MCF 10A (cell line): ENCODE results near the gene NARS2. TPM values are rescaled to one million over a fixed set of nuclear protein-coding genes. Genes with fewer than 3 reads are reported as not detected.

ENCODE experiments used
- BruUV-seq: library from RNA; stranded (reverse); fragments of 400-500 nt; replicated peaks from 2 replicates; lab custom pipeline; 2021; lab: Mats Ljungman, UMichigan
- CTCF ChIA-PET: fragments of 300-600 bp; sonication (Branson Sonifier 250); formaldehyde crosslinking; extraction: SDS; loops from one replicate; lab custom pipeline; 2021; ENCODE audit warnings: antibody characterized with exemption, inconsistent platforms; lab: Yijun Ruan, JAX
- POLR2A ChIA-PET: fragments of 300-600, 350-650 bp; sonication (Branson Sonifier 250); formaldehyde crosslinking; extraction: SDS; loops from one replicate; lab custom pipeline; 2020; ENCODE audit warnings: antibody characterized with exemption, inconsistent platforms; lab: Yijun Ruan, JAX
- DNase-seq: peaks from one replicate; pipeline ENCODE4 v3.0.0-alpha.2; 2018; ENCODE audit not compliant: unreplicated experiment
- H3K27ac Mint-ChIP-seq: one replicate; pipeline ENCODE4 v1.8.0; 2022; ENCODE audit warnings: mild to moderate bottlenecking, low read depth, mixed read lengths; ENCODE audit not compliant: unreplicated experiment
- H3K27me3 Mint-ChIP-seq: one replicate; pipeline ENCODE4 v1.8.0; 2022; ENCODE audit warnings: mixed read lengths; ENCODE audit not compliant: insufficient read depth, unreplicated experiment
- H3K36me3 Mint-ChIP-seq: one replicate; pipeline ENCODE4 v1.8.0; 2022; ENCODE audit warnings: mild to moderate bottlenecking, moderate library complexity, mixed read lengths; ENCODE audit not compliant: insufficient read depth, unreplicated experiment
- H3K4me1 Mint-ChIP-seq: one replicate; pipeline ENCODE4 v1.8.0; 2022; ENCODE audit warnings: mixed read lengths; ENCODE audit not compliant: insufficient read depth, unreplicated experiment
- H3K4me3 Mint-ChIP-seq: one replicate; pipeline ENCODE4 v1.8.0; 2022; ENCODE audit warnings: mild to moderate bottlenecking, moderate library complexity, mixed read lengths; ENCODE audit not compliant: unreplicated experiment
- H3K9me3 Mint-ChIP-seq: one replicate; pipeline ENCODE4 v1.8.0; 2022; ENCODE audit warnings: mixed read lengths; ENCODE audit not compliant: unreplicated experiment
- intact Hi-C: fragments of 100-400 bp; cut with micrococcal nuclease; formaldehyde crosslinking; loops from 2 replicates; pipeline ENCODE4 v1.14.1; 2022
- total RNA-seq: library from RNA; stranded (reverse); gene quantifications from 2 replicates; pipeline ENCODE4 v1.2.3, GENCODE V29; 2022
- TF ChIP-seq, protein P1 (sequence below): fragments of 200-600 bp; IDR thresholded peaks from one replicate; pipeline ENCODE4 v1.8.0; 2022; ENCODE audit warnings: antibody characterized with exemption, mild to moderate bottlenecking; ENCODE audit not compliant: unreplicated experiment

Gene NARS2
- total RNA-seq, 1 experiment from 2014 or later: 24.6 TPM

DNA sequence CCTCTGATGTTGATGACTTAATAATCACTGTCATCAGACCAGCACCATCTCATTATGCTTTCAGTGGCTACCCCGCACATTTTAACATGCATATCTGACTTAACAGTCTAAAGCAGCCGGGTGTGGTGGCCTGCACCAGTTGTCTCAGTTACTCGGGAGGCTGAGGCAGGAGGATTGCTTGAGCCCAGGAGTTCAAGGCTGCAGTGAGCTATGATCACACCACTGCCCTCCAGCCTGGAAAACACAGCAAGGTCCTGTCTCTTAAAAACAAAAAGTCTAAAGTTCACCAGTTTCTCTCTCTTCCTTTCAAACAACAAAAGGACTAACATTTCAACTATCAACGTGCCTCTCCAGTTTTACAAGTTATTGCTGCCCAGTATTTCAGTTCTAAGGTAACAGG is 101.8 kb downstream of the NARS2 start:
- no peak overlapping the region for H3K27ac Mint-ChIP-seq
- TF ChIP-seq, protein P1, sequence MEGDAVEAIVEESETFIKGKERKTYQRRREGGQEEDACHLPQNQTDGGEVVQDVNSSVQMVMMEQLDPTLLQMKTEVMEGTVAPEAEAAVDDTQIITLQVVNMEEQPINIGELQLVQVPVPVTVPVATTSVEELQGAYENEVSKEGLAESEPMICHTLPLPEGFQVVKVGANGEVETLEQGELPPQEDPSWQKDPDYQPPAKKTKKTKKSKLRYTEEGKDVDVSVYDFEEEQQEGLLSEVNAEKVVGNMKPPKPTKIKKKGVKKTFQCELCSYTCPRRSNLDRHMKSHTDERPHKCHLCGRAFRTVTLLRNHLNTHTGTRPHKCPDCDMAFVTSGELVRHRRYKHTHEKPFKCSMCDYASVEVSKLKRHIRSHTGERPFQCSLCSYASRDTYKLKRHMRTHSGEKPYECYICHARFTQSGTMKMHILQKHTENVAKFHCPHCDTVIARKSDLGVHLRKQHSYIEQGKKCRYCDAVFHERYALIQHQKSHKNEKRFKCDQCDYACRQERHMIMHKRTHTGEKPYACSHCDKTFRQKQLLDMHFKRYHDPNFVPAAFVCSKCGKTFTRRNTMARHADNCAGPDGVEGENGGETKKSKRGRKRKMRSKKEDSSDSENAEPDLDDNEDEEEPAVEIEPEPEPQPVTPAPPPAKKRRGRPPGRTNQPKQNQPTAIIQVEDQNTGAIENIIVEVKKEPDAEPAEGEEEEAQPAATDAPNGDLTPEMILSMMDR: no peak
- no TSS peak for BruUV-seq
- ChIA-PET CTCF (interaction anchor here (0.6 kb wide), 1 partner anchor 92 kb away, joined by 3 read pairs; no protein-coding TSS in a partner anchor), POLR2A (no interaction called here)
- H3K36me3 Mint-ChIP-seq: peaks cover 14% of the 10 kb centered on the region
- DNase-seq: no peak
- no peak overlapping the region for H3K4me3 Mint-ChIP-seq
- intact Hi-C loops: no loop called here
- H3K4me1 Mint-ChIP-seq: no peaks in the 10 kb centered on the region
- no peaks in the 10 kb centered on the region for H3K27me3 Mint-ChIP-seq
- H3K9me3 Mint-ChIP-seq: peaks cover 8% of the 10 kb centered on the region

- no peaks in the 10 kb centered on the region for H3K27me3 Mint-ChIP-seq
- ChIA-PET CTCF (no interaction called here), POLR2A (no interaction called here)
- peaks cover 8% of the 10 kb centered on the region for H3K9me3 Mint-ChIP-seq
- intact Hi-C loops: no loop called here
- H3K27ac Mint-ChIP-seq: no peak overlapping the region
- TF ChIP-seq, protein P1: no peak
- no peak overlapping the region for H3K4me3 Mint-ChIP-seq
- BruUV-seq: no TSS peak
- H3K36me3 Mint-ChIP-seq: peaks cover 9% of the 10 kb centered on the region
- DNase-seq: no peak
- H3K4me1 Mint-ChIP-seq: no peaks in the 10 kb centered on the region
These were observed 102.3 kb downstream of the NARS2 start for GRCh38 chr11:78472382-78472781.

- intact Hi-C loops: no loop called here
- H3K4me3 Mint-ChIP-seq: no peak overlapping the region
- TF ChIP-seq, protein P1: no peak
- no peak for DNase-seq
- H3K36me3 Mint-ChIP-seq: peaks cover 5% of the 10 kb centered on the region
- no peaks in the 10 kb centered on the region for H3K27me3 Mint-ChIP-seq
- H3K9me3 Mint-ChIP-seq: peaks cover 8% of the 10 kb centered on the region
- H3K4me1 Mint-ChIP-seq: no peaks in the 10 kb centered on the region
- CTCF ChIA-PET: interaction anchor here (0.5 kb wide), 1 partner anchor 78 kb away, joined by 3 read pairs; no protein-coding TSS in a partner anchor
- no peak overlapping the region for H3K27ac Mint-ChIP-seq
- no TSS peak for BruUV-seq
- POLR2A ChIA-PET: interaction anchor here (0.7 to 0.8 kb wide), 2 partner anchors 12 to 178 kb away, joined by 3 read pairs; no protein-coding TSS in a partner anchor
These were observed 103.7 kb downstream of the NARS2 start for GRCh38 chr11:78470861-78471442.

GRCh38 chr11:78469896-78470295 is 104.8 kb downstream of the NARS2 start:
- H3K27ac Mint-ChIP-seq: no peak overlapping the region

More at GRCh38 chr11:78469896-78470295, 104.8 kb downstream of the NARS2 start:
- DNase-seq: no peak
- ChIA-PET POLR2A (no interaction called here), CTCF (no interaction called here)
- H3K4me3 Mint-ChIP-seq: no peak overlapping the region
- H3K36me3 Mint-ChIP-seq: peaks cover 13% of the 10 kb centered on the region
- H3K9me3 Mint-ChIP-seq: peaks cover 8% of the 10 kb centered on the region
- H3K4me1 Mint-ChIP-seq: no peaks in the 10 kb centered on the region
- no TSS peak for BruUV-seq
- TF ChIP-seq, protein P1: no peak
- H3K27me3 Mint-ChIP-seq: no peaks in the 10 kb centered on the region
- intact Hi-C loops: no loop called here
